IPS-18c (cell line): Measurements from ENCODE around the gene PPP6R3.

ENCODE experiments used
- H3K4me3 ChIP-seq: 2 replicates; pipeline ENCODE4 v1.7.0; 2013; ENCODE audit warnings: low read depth, mild to moderate bottlenecking, low read length, moderate library complexity; ENCODE audit not compliant: insufficient read depth
- H3K9me3 ChIP-seq: one replicate; pipeline ENCODE4 v1.6.1; 2013; ENCODE audit warnings: mild to moderate bottlenecking, low read length, moderate library complexity; ENCODE audit not compliant: control insufficient read depth, insufficient read depth

The PPP6R3 gene, protein sequence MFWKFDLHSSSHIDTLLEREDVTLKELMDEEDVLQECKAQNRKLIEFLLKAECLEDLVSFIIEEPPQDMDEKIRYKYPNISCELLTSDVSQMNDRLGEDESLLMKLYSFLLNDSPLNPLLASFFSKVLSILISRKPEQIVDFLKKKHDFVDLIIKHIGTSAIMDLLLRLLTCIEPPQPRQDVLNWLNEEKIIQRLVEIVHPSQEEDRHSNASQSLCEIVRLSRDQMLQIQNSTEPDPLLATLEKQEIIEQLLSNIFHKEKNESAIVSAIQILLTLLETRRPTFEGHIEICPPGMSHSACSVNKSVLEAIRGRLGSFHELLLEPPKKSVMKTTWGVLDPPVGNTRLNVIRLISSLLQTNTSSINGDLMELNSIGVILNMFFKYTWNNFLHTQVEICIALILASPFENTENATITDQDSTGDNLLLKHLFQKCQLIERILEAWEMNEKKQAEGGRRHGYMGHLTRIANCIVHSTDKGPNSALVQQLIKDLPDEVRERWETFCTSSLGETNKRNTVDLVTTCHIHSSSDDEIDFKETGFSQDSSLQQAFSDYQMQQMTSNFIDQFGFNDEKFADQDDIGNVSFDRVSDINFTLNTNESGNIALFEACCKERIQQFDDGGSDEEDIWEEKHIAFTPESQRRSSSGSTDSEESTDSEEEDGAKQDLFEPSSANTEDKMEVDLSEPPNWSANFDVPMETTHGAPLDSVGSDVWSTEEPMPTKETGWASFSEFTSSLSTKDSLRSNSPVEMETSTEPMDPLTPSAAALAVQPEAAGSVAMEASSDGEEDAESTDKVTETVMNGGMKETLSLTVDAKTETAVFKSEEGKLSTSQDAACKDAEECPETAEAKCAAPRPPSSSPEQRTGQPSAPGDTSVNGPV

DNA sequence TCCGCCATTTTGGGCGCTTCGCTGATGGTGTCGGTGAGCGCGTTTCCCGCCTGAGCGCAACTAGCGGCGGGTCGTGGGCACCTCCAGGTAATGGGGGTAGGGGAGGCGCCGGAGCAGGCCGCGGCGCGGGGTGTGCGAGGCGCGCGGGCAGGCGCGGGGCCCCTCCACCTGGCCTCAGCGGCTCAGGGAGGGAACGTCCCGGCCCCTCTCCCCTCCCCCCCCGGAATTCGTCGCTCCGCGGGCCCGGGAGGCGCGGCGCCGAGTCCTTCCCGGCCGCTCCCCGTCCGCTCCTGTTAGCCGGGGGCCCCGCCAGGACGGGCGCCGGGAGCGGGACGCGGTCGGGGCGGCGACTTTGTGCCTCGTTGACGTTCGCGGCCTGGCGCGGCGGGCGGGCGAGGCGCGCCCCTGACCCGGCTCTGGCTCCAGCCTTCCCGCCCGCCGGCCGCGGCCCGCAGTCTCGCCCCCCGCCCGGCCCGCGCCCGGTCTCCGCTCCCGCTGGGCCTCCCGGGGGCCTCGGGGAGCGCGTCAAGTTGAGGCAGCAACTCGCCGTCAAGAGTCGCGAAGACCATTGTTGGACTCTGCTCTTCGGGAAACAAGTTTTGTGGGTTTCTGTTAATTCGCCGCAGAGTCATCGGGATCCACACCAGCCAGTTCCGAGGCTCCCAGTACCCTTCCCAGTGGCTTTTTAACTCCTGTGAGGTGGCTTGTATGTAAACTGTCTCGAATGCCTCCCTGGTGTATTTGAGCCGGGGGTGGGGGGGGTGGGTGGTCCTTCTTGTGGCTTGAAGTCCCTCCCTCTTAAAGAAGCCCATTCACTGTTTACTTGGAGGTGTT, at the start of gene PPP6R3:
PPP6R3 (plus strand) TSS at position 12 of the 834 bp plus-strand sequence. CDS start 76,913 bp downstream, outside the sequence.
- no peaks in the 10 kb centered on the region for H3K9me3 ChIP-seq
- H3K4me3 ChIP-seq = peak within 1 kb of the TSS; percentile 86

DNA sequence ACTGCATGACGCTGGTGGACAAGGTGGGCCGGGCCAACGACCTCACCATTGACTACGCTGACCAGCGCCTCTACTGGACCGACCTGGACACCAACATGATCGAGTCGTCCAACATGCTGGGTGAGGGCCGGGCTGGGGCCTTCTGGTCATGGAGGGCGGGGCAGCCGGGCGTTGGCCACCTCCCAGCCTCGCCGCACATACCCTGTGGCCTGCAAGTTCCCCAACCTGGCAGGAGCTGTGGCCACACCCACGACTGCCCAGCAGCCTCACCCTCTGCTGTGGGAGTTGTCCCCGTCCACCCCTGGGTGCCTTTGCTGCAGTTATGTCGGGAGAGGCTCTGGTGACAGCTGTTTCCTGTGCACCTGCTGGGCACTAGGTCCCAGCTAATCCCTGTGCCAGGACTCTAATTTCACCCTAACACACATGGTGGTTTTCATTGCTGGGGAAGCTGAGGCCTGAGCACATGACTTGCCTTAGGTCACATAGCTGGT, 49.0 kb upstream of the PPP6R3 start:
- Histone ChIP-seq H3K4me3 (no peak overlapping the region), H3K9me3 (no peaks in the 10 kb centered on the region)

DNA sequence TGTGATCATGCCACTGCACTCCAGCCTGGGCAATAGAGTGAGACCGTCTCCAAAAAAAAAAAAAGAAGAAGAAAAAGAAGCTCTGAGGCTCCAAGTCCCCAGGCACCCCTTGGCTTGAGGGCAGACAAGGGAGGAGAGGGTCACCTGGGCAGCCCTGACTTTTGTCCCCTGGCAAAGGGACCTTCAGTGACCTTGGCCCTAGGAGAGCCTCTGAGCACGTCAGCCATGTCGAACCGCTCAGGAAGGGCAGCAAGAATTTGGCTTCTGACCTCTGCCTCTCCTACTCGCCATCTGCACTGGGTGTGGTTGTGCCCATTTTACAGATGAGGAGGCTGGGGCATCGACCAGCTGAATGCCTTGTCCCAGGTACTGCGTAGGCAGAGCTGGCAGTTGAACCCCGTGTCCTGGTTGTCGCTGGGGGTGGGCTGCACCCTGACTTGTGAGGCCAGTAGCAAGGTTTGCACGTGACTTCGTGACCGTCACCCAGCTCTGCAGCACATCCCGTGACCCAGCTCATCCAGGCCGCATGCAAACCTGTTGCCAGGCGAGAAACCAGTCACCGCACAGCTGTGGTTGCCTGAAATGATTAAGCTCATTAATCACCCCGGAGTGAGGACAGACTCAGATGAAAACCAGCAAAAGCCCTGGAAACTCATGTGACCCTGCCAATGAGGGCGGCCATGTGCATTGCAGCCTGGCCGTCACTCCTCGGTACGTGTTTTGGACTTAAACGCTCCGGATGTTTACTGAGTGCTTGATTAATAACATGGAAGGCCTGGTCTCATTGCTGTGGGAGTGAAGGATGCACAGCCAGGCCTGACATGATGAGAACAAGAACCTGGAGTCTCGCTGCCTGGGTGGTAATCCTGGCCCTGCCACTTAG, 47.7 kb upstream of the PPP6R3 start:
- no peak overlapping the region for H3K4me3 ChIP-seq
- H3K9me3 ChIP-seq = no peaks in the 10 kb centered on the region

DNA sequence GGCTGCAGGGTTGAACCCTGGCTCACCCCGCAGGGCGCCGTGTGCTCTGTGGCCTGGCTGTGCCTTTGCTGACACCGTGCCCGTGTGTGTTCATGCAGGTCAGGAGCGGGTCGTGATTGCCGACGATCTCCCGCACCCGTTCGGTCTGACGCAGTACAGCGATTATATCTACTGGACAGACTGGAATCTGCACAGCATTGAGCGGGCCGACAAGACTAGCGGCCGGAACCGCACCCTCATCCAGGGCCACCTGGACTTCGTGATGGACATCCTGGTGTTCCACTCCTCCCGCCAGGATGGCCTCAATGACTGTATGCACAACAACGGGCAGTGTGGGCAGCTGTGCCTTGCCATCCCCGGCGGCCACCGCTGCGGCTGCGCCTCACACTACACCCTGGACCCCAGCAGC, 47.0 kb upstream of the PPP6R3 start:
- Histone ChIP-seq H3K9me3 (no peaks in the 10 kb centered on the region), H3K4me3 (no peak overlapping the region)

DNA sequence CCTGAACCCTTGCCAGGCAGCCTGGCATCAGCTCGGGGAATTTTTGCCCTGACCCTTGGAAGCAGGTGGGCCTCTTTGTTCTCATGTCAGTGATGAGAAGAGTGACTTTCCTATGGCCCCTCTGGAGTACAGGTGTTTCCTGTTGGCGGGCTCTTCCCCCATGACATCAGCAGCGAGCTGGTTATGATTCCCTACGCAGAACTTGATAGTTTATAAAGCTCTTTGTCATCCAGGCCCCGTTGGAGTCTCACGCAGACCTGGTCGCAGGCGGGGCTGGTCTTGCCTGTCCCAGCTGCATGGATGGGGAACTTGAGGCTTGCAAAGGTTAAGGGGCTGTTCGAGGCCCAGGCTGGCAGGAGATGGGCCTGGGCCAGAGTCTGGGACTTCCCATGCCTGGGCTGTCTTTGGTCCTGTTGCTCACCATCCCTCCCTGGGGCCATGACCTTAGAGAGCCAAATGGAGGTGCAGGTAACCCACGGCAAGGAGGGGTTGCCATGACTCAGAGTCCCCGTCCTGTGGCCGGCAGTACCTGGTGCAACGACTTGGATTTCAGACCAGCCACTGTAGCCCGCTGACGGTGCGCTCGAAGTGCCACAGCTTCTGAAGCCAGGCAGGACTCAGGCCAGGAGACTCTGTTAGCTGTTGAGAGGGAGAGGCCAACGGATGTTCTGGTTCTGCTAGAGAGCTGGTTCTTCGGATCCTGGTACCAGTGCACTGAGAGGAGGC, 45.9 kb upstream of the PPP6R3 start:
- Histone ChIP-seq H3K9me3 (no peaks in the 10 kb centered on the region), H3K4me3 (no peak overlapping the region)

DNA sequence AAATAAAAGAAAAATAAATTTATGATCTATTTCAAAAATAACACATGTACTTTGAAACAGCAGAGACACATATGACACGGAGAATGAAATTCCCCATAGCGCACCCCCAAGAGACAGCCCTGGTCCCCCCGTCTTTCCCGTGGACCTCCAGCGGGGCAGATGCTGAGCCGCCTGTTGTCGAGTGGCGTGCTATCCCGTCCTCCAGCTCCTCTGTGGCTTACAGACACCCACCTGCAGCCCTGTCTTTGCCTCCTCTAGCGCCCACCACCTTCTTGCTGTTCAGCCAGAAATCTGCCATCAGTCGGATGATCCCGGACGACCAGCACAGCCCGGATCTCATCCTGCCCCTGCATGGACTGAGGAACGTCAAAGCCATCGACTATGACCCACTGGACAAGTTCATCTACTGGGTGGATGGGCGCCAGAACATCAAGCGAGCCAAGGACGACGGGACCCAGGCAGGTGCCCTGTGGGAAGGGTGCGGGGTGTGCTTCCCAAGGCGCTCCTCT, 44.4 kb upstream of the PPP6R3 start:
- no peak overlapping the region for H3K4me3 ChIP-seq
- no peaks in the 10 kb centered on the region for H3K9me3 ChIP-seq

DNA sequence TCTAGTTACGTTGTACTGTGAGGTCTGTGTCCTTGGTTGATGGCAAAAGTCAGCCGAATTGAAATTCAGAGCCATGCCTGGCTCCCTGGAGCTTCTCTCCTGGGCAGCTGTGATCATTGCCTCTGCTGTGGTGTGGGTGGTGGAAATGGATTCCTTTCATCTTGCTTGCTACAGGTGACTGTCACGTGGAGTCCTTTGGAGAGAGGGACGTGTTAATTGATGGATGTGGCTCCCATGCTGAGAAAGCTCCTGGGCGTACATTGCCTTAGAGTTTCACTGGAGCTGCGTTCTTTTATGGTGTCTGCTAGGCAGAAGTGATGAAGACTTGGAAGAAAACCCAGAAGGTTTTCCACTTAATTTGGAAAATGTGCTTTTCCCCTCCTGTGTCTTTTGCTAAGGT, 41.9 kb upstream of the PPP6R3 start:
- no peak overlapping the region for H3K4me3 ChIP-seq
- H3K9me3 ChIP-seq = no peaks in the 10 kb centered on the region

DNA sequence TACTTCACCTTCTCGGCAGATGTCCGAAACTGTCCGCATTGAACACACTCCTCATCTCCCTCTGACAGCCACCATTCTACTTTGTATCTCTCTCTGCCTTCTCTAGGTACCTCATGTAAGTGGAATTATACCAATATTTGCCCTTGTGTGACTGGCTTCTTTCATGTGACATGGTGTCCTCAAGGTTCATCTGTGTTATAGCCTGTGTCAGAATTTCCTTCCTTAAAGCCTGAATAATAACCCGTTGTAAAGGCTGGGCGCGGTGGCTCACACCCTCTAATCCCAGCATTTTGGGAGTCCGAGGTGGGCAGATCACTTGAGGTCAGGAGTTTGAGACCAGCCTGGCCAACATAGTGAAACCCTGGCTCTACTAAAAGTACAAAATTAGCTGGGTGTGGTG, 40.4 kb upstream of the PPP6R3 start:
- H3K9me3 ChIP-seq = no peaks in the 10 kb centered on the region
- H3K4me3 ChIP-seq = no peak overlapping the region

DNA sequence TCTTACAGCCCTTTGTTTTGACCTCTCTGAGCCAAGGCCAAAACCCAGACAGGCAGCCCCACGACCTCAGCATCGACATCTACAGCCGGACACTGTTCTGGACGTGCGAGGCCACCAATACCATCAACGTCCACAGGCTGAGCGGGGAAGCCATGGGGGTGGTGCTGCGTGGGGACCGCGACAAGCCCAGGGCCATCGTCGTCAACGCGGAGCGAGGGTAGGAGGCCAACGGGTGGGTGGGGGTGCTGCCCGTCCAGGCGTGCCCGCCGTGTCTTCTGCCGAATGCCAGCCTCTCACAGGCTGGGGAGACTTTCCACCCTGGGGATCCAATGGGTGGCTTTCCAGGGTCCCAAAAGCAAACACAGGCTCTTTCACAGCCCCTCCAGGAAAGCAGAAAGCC, 37.1 kb upstream of the PPP6R3 start:
- no peaks in the 10 kb centered on the region for H3K9me3 ChIP-seq

DNA sequence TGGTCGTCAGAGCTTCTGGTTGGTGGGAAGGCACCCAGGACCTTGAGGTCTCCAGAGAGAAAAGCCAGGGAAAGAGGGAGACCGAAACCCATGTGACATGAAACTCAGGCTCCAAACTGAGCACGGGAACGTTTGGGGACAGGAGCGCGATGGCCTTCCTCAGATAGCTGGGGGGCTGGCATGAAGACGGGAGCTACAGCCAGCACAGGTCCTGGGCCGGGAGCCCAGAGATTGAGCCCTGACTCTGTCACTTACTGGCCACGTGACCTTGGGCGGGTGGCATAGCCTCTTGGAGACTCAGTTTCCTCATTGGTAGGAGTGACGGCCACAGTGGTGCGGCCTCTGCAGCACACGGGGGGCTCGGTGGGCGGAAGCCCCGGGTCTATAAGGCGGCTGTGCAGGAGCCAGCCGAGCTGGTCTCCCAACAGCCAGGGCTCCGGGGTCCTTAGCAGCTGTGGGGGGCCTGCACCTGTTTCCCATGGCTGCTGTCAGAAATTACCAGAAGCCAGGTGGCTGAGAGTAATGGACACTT, 36.4 kb upstream of the PPP6R3 start:
- Histone ChIP-seq H3K4me3 (no peak overlapping the region), H3K9me3 (no peaks in the 10 kb centered on the region)

More for the DNA sequence above, 37.1 kb upstream of the PPP6R3 start:
- no peak overlapping the region for H3K4me3 ChIP-seq

DNA sequence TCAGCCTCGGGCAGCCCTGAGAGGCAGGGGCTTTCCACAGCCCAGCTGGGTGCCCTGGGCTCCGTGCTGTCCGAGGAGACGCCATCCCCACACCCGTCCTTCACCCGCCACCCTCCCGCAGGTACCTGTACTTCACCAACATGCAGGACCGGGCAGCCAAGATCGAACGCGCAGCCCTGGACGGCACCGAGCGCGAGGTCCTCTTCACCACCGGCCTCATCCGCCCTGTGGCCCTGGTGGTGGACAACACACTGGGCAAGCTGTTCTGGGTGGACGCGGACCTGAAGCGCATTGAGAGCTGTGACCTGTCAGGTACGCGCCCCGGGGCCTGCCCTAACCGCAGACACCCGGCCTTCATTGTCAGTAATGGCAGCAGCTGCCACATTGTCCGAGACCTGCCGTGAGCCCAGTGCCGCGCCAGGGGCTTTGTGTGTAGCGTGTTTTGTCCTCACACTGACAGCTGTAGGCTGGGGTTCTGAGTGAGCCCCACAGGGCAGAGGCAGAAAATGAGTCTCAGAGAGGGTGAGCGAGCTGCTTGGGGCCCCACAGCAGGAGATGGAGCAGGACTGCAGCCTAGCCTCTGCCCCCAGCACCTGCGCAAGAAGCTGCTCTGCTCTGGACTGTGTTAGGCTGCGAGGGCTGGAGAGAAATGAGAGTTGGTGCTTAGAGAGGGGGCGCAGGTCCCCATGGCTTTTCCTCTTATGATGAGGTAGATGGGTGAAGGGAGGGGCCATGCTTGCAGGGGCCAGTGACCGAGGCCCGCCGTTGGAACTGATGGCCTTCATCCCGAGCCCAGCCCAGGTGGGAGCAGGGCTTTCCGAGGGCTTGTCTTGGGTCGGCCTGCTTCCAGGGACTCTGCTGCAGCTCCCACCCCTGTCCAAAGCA, 35.3 kb upstream of the PPP6R3 start:
- H3K9me3 ChIP-seq = no peaks in the 10 kb centered on the region
- H3K4me3 ChIP-seq = no peak overlapping the region

DNA sequence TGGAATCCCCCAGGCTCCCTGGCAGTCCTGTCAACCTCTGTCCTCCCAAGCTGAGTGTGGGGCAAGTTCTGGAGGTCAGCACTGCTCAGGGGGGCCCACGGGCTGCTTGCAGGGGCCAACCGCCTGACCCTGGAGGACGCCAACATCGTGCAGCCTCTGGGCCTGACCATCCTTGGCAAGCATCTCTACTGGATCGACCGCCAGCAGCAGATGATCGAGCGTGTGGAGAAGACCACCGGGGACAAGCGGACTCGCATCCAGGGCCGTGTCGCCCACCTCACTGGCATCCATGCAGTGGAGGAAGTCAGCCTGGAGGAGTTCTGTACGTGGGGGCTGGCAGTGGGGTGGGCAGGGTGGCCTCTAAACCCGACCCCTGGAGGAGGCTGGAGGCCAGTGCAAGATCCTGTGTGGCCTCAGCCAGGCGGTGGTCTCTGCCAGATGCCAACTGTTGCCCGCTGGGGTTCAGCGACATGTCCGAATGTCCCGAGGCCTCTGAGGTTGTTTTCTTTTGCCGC, 34.6 kb upstream of the PPP6R3 start:
- Histone ChIP-seq H3K4me3 (no peak overlapping the region), H3K9me3 (no peaks in the 10 kb centered on the region)

DNA sequence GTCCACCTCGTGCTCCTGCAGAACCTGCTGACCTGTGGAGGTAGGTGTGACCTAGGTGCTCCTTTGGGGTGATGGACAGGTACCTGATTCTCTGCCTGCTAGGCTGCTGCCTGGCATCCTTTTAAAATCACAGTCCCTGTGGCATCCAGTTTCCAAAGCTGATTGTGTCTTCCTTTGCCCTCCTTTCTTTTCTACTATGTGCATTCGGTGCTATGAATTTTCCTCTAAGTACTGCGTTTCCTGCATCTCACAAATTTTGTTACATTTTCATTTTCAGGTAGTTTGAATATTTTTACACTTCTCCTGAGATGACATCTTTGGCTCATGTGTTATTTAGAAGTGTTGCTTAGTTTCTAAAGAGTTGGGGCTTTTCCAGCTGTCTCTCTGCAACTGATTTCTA, 30.9 kb upstream of the PPP6R3 start:
- H3K9me3 ChIP-seq = peaks cover 1% of the 10 kb centered on the region
- no peak overlapping the region for H3K4me3 ChIP-seq

DNA sequence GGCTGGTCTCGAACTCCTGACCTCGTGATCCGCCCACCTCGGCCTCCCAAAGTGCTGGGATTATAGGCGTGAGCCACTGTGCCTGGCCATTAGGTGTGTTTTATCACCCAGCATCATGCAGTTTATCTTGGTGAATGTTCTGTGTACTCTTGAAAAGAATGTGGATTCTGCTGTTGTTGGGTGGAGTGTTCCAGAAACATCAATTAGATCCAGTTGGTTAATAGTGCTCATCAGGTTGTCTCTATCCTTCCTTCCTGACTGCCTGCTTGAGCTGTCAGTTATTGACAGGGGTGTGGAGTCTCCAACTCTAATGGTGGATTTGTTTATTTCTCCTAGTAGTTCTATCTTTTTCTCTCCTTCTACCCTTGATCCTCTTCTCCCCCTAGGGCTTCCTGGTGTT, 30.2 kb upstream of the PPP6R3 start:
- peaks cover 3% of the 10 kb centered on the region for H3K9me3 ChIP-seq
- H3K4me3 ChIP-seq = no peak overlapping the region
